K562 (cell line): ENCODE data around the gene SEC31A. TPM values are rescaled to one million over a fixed set of nuclear protein-coding genes. Genes with fewer than 3 reads are reported as not detected.

Experiments used
- FOXA3 ChIP-seq, 2 experiments: fragments of 450-650 bp in 1 of 2; sonication (generic) in 1 of 2; formaldehyde crosslinking; IDR thresholded peaks in 1 of 2; conservative IDR thresholded peaks in 1 of 2; 2 replicates each; pipeline versions ENCODE4 v1.4.0 to v1.8.0; 2020 to 2022; ENCODE audit warnings: mild to moderate bottlenecking in 2 of 2, missing genetic modification reagents in 1 of 2
- FOXK2 ChIP-seq, 2 experiments: fragments of 450-650 bp; IDR thresholded peaks in 1 of 2; conservative IDR thresholded peaks in 1 of 2; 2 replicates each; pipeline ENCODE4 v1.6.1; 2016; ENCODE audit warnings: low read depth in 2 of 2, mild to moderate bottlenecking in 1 of 2
- FOXO4 ChIP-seq: fragments of 450-650 bp; formaldehyde crosslinking; IDR thresholded peaks from 2 replicates; pipeline ENCODE4 v1.4.0; 2020; ENCODE audit warnings: mild to moderate bottlenecking, moderate library complexity
- HBP1 ChIP-seq: fragments of 450-650 bp; formaldehyde crosslinking; IDR thresholded peaks from 2 replicates; pipeline ENCODE4 v1.4.0; 2022; ENCODE audit warnings: missing genetic modification characterization
- HDAC8 ChIP-seq: fragments of 450-650 bp; IDR thresholded peaks from 2 replicates; pipeline ENCODE4 v1.6.1; 2016; ENCODE audit warnings: mild to moderate bottlenecking, missing genetic modification characterization, moderate library complexity, missing compliant biosample characterization
- MYBL2 ChIP-seq, 2 experiments: fragments of 450-650 bp in 1 of 2; sonication (generic) in 1 of 2; formaldehyde crosslinking in 1 of 2; IDR thresholded peaks; 2 replicates each; pipeline versions ENCODE4 v1.6.1 to v1.8.1; 2017 to 2022; ENCODE audit warnings: borderline replicate concordance in 1 of 2, inconsistent platforms in 1 of 2, low read depth in 1 of 2, mild to moderate bottlenecking in 1 of 2, missing genetic modification reagents in 1 of 2, moderate library complexity in 1 of 2
- TBP ChIP-seq: optimal IDR thresholded peaks from 2 replicates; pipeline ENCODE3; 2011; ENCODE audit warnings: low read depth, low read length, improper control_type of control experiment
- ZBTB40 ChIP-seq, 2 experiments: fragments of 450-650 bp in 1 of 2; sonication (generic) in 1 of 2; formaldehyde crosslinking in 1 of 2; IDR thresholded peaks; 2 replicates each; pipeline versions ENCODE4 v1.7.1 to v1.9.0; 2016 to 2022; ENCODE audit warnings: inconsistent platforms in 1 of 2, mild to moderate bottlenecking in 1 of 2, missing genetic modification reagents in 1 of 2
- ZNF445 ChIP-seq: fragments of 250-450 bp; sonication (Bioruptor Pico); IDR thresholded peaks from 2 replicates; pipeline ENCODE4 v1.4.0; 2020; ENCODE audit warnings: low read depth, mild to moderate bottlenecking, moderate library complexity
- polyA plus RNA-seq, 8 experiments: library from polyadenylated mRNA; depleted of rRNA in 4 of 8; stranded (reverse) in 5 of 8; unstranded in 3 of 8; fragments of >200 nt; fragmentation: Nextera tagmentation in 2 of 8; fragmentation: Illumina TruSeq in 1 of 8; extraction: Ambion mirVana in 2 of 8; extraction: Trizol in 1 of 8; gene quantifications; 2 replicates each; pipeline versions ENCODE4 v1.2.1 to v1.2.3, GENCODE V29; 2011 to 2014; ENCODE audit warnings: inconsistent platforms in 1 of 8, missing spikeins in 1 of 8
- total RNA-seq, 7 experiments: library from RNA; depleted of rRNA in 6 of 7; stranded (reverse); fragments of >200 nt in 6 of 7; fragmentation: Illumina TruSeq in 2 of 7; extraction: Trizol in 2 of 7; gene quantifications; 2 replicates each; pipeline versions ENCODE4 v1.2.1 to v1.2.3, GENCODE V29; 2011 to 2021; ENCODE audit warnings: low replicate concordance in 1 of 7
- TF ChIP-seq, protein P1 (sequence below): sonication (generic); formaldehyde crosslinking; IDR thresholded peaks from 2 replicates; pipeline ENCODE4 v1.8.0; 2022; ENCODE audit warnings: missing genetic modification reagents, mild to moderate bottlenecking, moderate library complexity, borderline replicate concordance

Gene SEC31A
- total and polyA plus RNA-seq, 9 of the 15 experiments (the other 6 are each of a cell fraction or from before 2014, with no cell fraction given) = 78.9 to 241 (median 173) TPM

DNA sequence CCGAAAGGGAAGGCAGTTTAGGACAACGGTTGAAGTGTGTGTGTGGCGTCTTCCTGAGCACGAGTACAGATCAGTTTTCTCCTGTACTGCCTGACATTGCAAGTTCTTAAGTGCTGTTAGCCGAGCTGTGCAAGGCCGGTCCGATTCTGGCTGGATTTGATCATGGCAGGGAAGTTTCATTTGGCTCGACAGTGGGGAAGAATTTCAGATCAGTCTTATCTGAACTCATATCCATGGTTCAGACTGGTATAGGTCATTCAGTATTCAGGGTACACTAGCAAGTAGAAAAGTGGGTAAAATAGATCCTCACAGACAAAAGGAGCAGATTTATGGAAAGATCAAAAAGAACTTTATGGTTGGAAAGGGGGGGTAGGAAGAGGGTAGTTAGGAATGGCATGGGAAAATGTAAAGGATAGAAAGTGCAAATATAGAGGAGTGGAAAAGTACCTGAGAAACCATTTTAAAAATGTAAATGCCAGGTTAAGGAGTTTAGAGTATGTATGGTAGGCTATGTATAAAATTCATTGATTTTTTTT is 10.3 kb upstream of the SEC31A start (continued):
- TF ChIP-seq ZBTB40 (IDR thresholded peaks at IDR 0.05) (peak; percentile 69; the same call in 1 of the 2 replicates), ZBTB40 (CRISPR knock-in tag; IDR thresholded peaks at IDR 0.05) (no peak), HBP1 (peak; percentile 13; the same call in 1 of the 2 replicates), ZNF445 (no peak), FOXK2 (conservative IDR thresholded peaks at IDR 0.05 in 1 of 2, IDR thresholded peaks at IDR 0.05 in 1 of 2; ENCODE audit: low read depth in 2 of 2) (0 out of 4 replicates have a peak, but pooled peaks of 1 of the 2 experiments have one; percentile 0), TBP (no peak), HDAC8 (no peak), FOXA3 (CRISPR knock-in tag; conservative IDR thresholded peaks at IDR 0.05 in 1 of 2, IDR thresholded peaks at IDR 0.05 in 1 of 2) (no peak), FOXO4 (CRISPR knock-in tag) (no peak), MYBL2 (IDR thresholded peaks at IDR 0.05; ENCODE audit: low read depth) (peak; percentile 91), MYBL2 (CRISPR knock-in tag; IDR thresholded peaks at IDR 0.05; ENCODE audit: borderline replicate concordance) (no peak)
- TF ChIP-seq, protein P1, sequence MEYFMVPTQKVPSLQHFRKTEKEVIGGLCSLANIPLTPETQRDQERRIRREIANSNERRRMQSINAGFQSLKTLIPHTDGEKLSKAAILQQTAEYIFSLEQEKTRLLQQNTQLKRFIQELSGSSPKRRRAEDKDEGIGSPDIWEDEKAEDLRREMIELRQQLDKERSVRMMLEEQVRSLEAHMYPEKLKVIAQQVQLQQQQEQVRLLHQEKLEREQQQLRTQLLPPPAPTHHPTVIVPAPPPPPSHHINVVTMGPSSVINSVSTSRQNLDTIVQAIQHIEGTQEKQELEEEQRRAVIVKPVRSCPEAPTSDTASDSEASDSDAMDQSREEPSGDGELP (CRISPR knock-in tag) = no peak
